Measurements from ENCODE around the gene AUTS2. TPM values are rescaled to one million over a fixed set of nuclear protein-coding genes. Genes with fewer than 3 reads are reported as not detected.

Gene AUTS2
- total RNA-seq, 2 experiments from 2014 or later = 2.4 to 3.0 TPM

DNA sequence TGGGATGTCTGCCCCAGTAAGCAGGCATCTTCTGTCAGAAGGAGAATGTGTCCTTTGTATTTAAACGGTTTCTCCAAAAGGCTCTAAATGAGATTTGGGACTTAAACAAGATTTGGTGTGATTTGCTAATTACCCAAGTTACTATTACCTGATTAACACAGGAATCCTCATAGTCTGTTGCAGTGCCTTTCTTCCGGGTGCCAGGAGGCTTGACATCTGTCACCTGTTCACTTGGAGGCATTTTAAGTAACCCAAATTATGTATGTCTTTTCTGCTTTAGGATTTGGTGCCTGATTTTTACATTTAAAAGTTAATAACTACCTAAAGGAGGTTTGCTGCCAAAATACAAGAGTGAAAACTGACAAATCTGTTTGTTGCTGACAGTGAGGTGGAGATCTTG is 945.7 kb downstream of the AUTS2 start:
- H3K36me3 Mint-ChIP-seq (ENCODE audit: low read depth) = no peaks in the 10 kb centered on the region
- intact Hi-C loops (cut with DNase I, micrococcal nuclease) = no loop called here

DNA sequence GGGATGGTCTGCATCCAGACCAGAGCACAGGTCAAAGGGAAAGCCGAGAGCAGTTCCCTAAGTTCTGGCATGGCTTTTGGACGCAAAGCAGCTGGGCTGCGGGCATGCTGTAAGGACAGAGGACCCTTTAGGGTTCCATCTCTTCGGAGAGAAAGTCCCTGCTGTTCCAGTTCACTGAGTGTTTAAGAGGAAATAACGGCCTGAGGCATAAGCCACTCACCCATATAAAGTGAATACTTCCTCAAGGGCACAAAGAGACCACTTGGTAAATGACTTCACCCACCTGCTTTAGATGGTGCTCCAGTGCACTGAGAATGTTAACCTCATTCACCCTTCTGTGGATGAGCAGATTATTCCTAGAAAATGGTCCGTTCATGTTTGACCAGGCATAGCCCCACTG is 946.9 kb downstream of the AUTS2 start:
- Mint-ChIP-seq H3K36me3 (ENCODE audit: low read depth) (no peaks in the 10 kb centered on the region), H3K27ac (no peak overlapping the region)
- intact Hi-C loops (cut with DNase I, micrococcal nuclease) = no loop called here

More for the DNA sequence above, 945.7 kb downstream of the AUTS2 start:
- ATAC-seq (no peak), DNase-seq (no peak)
- Mint-ChIP-seq H3K9me3 (ENCODE audit: low read depth) (no peaks in the 10 kb centered on the region), H3K4me1 (no peaks in the 10 kb centered on the region), H3K4me3 (no peak overlapping the region), H3K27ac (no peak overlapping the region), H3K27me3 (no peaks in the 10 kb centered on the region)
- ChIA-PET CTCF (no interaction called here), POLR2A (no interaction called here)

DNA sequence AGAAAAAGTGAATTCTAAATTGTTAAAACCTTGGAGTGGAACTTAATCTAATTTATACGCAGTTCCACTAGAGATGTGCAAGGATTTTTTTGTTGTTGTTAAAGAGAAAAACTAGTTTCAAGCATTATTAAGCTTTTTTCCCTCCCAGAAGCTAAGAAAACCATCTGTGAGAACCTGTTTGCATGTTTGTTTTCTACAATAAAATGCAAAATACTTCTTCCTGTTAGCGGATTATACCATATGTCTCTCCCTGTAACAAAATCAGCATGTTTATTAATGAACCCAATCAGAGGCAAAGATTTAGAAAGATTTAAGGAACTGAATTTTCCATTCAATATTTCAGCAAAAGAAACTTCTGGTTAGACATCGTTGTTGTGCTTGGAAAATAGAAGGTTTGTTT is 953.9 kb downstream of the AUTS2 start:
- Mint-ChIP-seq H3K36me3 (ENCODE audit: low read depth) (no peaks in the 10 kb centered on the region), H3K9me3 (ENCODE audit: low read depth) (peaks cover 2% of the 10 kb centered on the region), H3K27me3 (peaks cover 2% of the 10 kb centered on the region), H3K27ac (no peak overlapping the region), H3K4me1 (no peaks in the 10 kb centered on the region), H3K4me3 (no peak overlapping the region)
- ATAC-seq (no peak), DNase-seq (no peak)
- POLR2A ChIA-PET = no interaction called here
- CTCF ChIA-PET = interaction anchor here (0.6 to 1.4 kb wide), 2 partner anchors 10 to 618 kb away, joined by 3 to 7 read pairs; no protein-coding TSS in a partner anchor
- intact Hi-C loops (cut with DNase I, micrococcal nuclease) = no loop called here

More for the DNA sequence above, 946.9 kb downstream of the AUTS2 start:
- POLR2A ChIA-PET = no interaction called here
- H3K9me3 Mint-ChIP-seq (ENCODE audit: low read depth) = no peaks in the 10 kb centered on the region
- no peaks in the 10 kb centered on the region for H3K27me3 Mint-ChIP-seq
- DNase-seq (no peak), ATAC-seq (no peak)
- H3K4me1 Mint-ChIP-seq = no peaks in the 10 kb centered on the region
- no peak overlapping the region for H3K4me3 Mint-ChIP-seq
- CTCF ChIA-PET = no interaction called here

DNA sequence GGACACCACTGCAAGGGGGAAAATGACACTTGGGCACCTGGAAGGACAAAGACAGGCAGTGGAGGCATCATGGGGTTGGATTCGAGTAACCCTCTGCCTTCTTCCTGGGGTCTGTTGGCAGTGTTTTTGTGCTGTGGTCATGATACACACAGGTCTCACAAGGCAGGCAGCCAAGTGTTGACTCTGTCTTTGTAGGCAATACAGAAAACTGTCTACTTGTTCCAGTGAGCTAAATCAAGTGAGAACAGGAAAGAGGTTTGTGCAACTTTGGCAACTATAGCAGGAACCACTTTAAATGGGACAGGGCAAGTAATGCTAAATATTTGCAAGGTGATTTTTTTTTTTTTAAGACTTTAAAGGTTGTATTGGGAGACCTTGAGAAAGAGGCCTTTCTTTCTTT is 955.1 kb downstream of the AUTS2 start:
- Mint-ChIP-seq H3K4me3 (no peak overlapping the region), H3K4me1 (no peaks in the 10 kb centered on the region), H3K9me3 (ENCODE audit: low read depth) (peaks cover 2% of the 10 kb centered on the region), H3K27me3 (peaks cover 2% of the 10 kb centered on the region), H3K27ac (no peak overlapping the region), H3K36me3 (ENCODE audit: low read depth) (no peaks in the 10 kb centered on the region)
- intact Hi-C loops (cut with DNase I, micrococcal nuclease) = no loop called here
- ChIA-PET CTCF (no interaction called here), POLR2A (no interaction called here)
- DNase-seq = no peak
- ATAC-seq = no peak

DNA sequence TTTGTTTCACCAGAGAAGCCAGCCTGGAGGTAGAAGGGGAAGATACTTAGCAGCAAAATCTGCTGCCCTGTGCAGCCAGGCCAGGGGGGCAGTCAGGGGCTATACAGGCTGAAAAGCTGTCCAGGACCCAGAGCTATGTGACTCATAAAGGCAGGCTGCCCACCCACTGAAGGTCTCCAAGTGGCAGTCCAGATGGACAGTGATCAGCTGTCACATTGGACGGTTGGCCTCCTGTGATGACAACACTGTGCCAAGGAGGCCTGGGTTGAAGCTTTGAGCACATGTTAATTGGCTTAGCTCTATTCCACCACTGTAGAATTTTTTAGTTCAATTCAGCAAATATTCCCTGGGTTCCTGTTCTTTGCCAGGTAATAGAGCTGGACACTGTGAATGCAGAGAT is 956.4 kb downstream of the AUTS2 start:
- DNase-seq (no peak), ATAC-seq (no peak)
- intact Hi-C loops (cut with DNase I, micrococcal nuclease) = no loop called here
- H3K27me3 Mint-ChIP-seq = peaks cover 2% of the 10 kb centered on the region
- H3K4me1 Mint-ChIP-seq = no peaks in the 10 kb centered on the region
- no peak overlapping the region for H3K4me3 Mint-ChIP-seq
- ChIA-PET POLR2A (no interaction called here), CTCF (interaction anchor here (0.6 kb wide), 1 partner anchor 12 kb away, joined by 3 read pairs; no protein-coding TSS in a partner anchor)
- peaks cover 5% of the 10 kb centered on the region for H3K9me3 Mint-ChIP-seq (ENCODE audit: low read depth)
- no peak overlapping the region for H3K27ac Mint-ChIP-seq
- no peaks in the 10 kb centered on the region for H3K36me3 Mint-ChIP-seq (ENCODE audit: low read depth)

DNA sequence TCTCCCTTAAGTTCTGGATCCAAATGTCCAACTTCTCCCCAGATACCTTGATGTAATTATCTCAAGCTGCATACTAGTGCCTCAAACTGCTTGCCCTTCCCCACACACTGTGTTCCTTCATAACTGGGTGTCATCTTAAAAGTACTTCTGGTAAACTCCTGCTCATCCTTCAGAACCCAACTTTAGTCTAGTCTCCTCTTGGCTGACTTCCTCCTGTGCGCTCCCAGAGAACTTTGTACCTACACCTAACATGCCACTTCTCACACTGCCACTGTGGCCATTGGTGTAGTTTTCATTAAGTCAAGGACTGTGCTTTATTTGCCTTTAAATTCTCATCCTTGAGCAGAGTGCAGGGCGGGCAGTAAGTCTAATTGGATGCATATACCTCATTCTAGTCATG is 958.5 kb downstream of the AUTS2 start:
- H3K27me3 Mint-ChIP-seq = no peaks in the 10 kb centered on the region
- CTCF ChIA-PET = interaction anchor here (0.5 kb wide), 1 partner anchor 397 kb away, joined by 3 read pairs; no protein-coding TSS in a partner anchor
- ATAC-seq (no peak), DNase-seq (no peak)
- H3K36me3 Mint-ChIP-seq (ENCODE audit: low read depth) = no peaks in the 10 kb centered on the region
- intact Hi-C loops (cut with DNase I, micrococcal nuclease) = no loop called here
- H3K4me1 Mint-ChIP-seq = no peaks in the 10 kb centered on the region
- no peak overlapping the region for H3K4me3 Mint-ChIP-seq
- H3K27ac Mint-ChIP-seq = no peak overlapping the region
- POLR2A ChIA-PET = no interaction called here
- peaks cover 4% of the 10 kb centered on the region for H3K9me3 Mint-ChIP-seq (ENCODE audit: low read depth)

DNA sequence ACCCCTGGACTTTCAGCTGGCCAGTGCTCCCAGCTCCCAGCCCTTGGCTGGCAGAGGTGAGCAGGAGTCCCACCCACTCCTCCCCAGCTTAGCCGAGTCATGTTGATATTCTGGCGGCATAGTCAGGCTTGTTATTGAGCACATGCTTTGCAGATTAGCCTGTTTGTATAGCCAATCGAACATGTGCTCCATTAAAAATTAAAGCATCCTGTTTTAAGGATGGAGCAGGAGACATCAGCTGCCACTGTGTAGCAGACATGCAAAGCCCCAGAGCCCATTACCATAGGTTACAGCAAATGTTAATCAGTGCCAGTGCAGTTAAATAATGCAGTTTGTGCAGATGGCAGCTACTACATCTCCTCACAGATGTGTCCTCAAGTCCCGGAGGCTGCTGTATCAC is 959.1 kb downstream of the AUTS2 start:
- H3K4me3 Mint-ChIP-seq = no peak overlapping the region
- H3K27ac Mint-ChIP-seq = no peak overlapping the region
- intact Hi-C loops (cut with DNase I, micrococcal nuclease) = no loop called here
- ChIA-PET CTCF (no interaction called here), POLR2A (no interaction called here)
- no peaks in the 10 kb centered on the region for H3K36me3 Mint-ChIP-seq (ENCODE audit: low read depth)
- DNase-seq (no peak), ATAC-seq (no peak)
- H3K4me1 Mint-ChIP-seq = no peaks in the 10 kb centered on the region
- peaks cover 4% of the 10 kb centered on the region for H3K9me3 Mint-ChIP-seq (ENCODE audit: low read depth)
- H3K27me3 Mint-ChIP-seq = no peaks in the 10 kb centered on the region

DNA sequence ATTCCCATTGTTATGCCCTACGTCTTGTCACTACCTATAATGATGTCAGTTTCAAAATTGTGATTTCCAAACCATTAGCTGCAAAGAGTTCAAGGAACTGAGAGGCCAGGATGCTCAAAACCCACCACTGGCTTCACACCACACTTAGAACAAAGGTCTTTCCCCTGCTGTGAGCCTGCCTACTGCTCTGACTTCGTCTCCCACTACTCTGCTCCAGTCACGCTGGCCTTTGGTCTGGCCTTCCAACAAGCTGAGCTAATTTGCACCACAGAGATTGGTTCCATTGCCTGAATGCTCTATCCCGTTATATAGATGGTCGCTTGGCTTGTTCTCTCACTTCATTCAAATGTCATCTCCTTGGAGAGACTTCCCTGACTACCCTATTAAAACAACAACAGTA is 961.5 kb downstream of the AUTS2 start:
- H3K4me3 Mint-ChIP-seq = no peak overlapping the region
- CTCF ChIA-PET = interaction anchor here (0.6 kb wide), 1 partner anchor 80 kb away, joined by 3 read pairs; no protein-coding TSS in a partner anchor
- POLR2A ChIA-PET = no interaction called here
- H3K36me3 Mint-ChIP-seq (ENCODE audit: low read depth) = no peaks in the 10 kb centered on the region
- intact Hi-C loops (cut with DNase I, micrococcal nuclease) = no loop called here
- H3K9me3 Mint-ChIP-seq (ENCODE audit: low read depth) = peaks cover 4% of the 10 kb centered on the region
- no peaks in the 10 kb centered on the region for H3K27me3 Mint-ChIP-seq
- DNase-seq (no peak), ATAC-seq (no peak)
- H3K4me1 Mint-ChIP-seq = no peaks in the 10 kb centered on the region
- no peak overlapping the region for H3K27ac Mint-ChIP-seq

DNA sequence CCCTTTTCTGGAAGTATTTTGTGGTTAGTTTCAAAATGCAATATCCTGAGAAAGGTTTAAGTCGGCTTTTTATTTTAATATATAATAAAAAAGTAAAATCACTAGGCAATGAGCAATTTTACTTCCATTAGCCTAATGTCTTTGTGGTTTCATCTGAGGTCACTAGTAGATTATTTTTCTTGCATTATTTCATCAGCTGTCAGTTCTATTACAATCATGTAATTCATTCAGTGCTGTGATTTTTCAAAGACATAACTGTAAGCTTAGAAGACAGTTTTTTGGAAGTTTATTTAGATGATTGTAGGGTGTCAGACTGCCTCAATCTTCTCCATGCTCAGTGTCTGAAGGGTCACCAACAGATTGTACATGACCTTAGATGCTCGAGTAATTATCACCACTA is 965.7 kb downstream of the AUTS2 start:
- ChIA-PET CTCF (no interaction called here), POLR2A (no interaction called here)
- ATAC-seq (no peak), DNase-seq (no peak)
- Mint-ChIP-seq H3K9me3 (ENCODE audit: low read depth) (peaks cover 3% of the 10 kb centered on the region), H3K36me3 (ENCODE audit: low read depth) (no peaks in the 10 kb centered on the region), H3K27ac (no peak overlapping the region), H3K27me3 (no peaks in the 10 kb centered on the region), H3K4me3 (no peak overlapping the region), H3K4me1 (no peaks in the 10 kb centered on the region)
- intact Hi-C loops (cut with DNase I, micrococcal nuclease) = no loop called here

DNA sequence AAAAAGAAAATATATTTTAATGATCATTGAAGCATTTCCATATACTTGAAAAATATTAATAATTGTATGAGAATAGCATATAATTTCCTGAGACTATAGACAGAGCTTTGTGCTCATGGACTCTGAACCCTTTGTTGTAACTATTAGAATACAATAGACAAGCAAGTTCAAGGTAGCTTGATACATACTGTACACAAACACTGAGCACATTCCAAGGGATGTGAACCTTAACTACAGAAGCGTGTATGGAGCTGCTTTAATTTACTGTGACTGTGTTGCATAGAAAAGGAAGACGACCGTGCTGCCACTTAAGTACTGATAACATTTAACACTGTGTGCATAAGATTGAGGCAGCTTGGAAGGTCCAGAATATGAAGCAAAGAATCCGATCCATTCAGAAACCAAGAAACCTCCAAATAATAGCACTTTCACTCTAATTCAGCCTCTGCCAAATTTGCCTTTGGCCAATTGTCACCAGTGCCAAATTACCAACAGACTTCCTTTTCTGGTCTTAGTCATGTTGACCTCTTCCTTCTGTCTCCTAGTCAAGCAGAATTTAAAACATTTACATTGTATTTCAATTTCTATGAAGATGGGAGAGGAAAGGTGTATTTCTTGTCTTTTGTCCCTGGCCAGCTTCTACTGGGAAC is 967.6 kb downstream of the AUTS2 start:
- intact Hi-C loops (cut with DNase I, micrococcal nuclease) = no loop called here
- Mint-ChIP-seq H3K27me3 (no peaks in the 10 kb centered on the region), H3K36me3 (ENCODE audit: low read depth) (no peaks in the 10 kb centered on the region), H3K4me1 (no peaks in the 10 kb centered on the region), H3K27ac (no peak overlapping the region), H3K9me3 (ENCODE audit: low read depth) (no peaks in the 10 kb centered on the region), H3K4me3 (no peak overlapping the region)
- POLR2A ChIA-PET = no interaction called here
- ATAC-seq (no peak), DNase-seq (no peak)
- CTCF ChIA-PET = no interaction called here

DNA sequence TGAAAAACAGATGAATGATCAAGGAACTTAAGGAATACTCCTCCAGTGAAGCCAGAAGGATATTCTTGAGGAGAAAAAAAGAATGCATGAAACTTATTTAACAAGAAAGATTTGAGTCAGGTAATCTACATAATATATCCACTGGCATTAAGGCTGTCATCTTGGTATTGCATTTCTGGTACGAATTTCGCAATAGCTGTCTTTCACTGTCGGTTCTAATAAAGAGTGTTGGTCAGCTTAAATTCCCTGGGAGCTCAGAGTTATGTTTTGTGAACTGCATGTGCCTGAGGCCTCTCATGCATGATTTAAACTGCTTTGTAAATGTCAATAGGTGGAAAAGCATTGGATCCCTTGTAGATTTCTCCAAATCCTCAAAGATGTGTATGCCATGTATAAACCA is 968.4 kb downstream of the AUTS2 start:
- intact Hi-C loops (cut with DNase I, micrococcal nuclease) = no loop called here
- H3K27ac Mint-ChIP-seq = no peak overlapping the region
- H3K9me3 Mint-ChIP-seq (ENCODE audit: low read depth) = no peaks in the 10 kb centered on the region
- H3K4me3 Mint-ChIP-seq = no peak overlapping the region
- DNase-seq = no peak
- ATAC-seq = no peak
- ChIA-PET CTCF (no interaction called here), POLR2A (no interaction called here)
- H3K36me3 Mint-ChIP-seq (ENCODE audit: low read depth) = no peaks in the 10 kb centered on the region
- no peaks in the 10 kb centered on the region for H3K27me3 Mint-ChIP-seq
- H3K4me1 Mint-ChIP-seq = no peaks in the 10 kb centered on the region

DNA sequence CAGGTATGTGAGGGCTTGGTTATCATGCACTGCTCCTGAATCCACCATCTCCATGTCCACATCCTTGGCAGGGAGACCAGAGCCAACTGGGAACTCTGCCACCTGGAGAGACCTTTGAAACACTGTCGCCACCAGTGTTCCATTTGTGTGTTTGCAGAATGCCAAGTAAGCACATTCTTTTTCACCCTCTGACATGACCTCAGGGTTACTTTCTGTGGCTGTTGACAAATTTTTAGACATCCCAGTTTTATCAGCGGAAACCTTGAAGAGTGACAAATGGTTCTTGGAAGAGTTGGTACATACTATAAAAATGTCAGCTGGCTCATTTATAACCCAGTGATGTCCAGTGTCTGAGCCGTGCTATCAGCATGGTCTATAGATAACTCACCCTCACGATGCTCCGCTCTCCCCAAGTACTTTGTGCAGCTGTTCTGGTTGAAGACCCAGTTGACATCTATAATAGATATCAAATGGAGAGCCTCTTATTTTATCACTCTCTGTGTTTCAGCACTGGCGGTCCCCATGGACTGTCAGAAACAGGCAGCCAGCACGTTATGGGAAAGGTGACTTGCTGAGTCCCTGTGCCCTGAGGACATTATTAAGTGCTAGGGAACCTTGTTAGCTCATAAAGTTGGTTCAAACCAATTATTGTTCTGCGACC is 970.5 kb downstream of the AUTS2 start:
- H3K36me3 Mint-ChIP-seq (ENCODE audit: low read depth) = no peaks in the 10 kb centered on the region
- H3K4me1 Mint-ChIP-seq = no peaks in the 10 kb centered on the region
- no peaks in the 10 kb centered on the region for H3K27me3 Mint-ChIP-seq
- ChIA-PET POLR2A (no interaction called here), CTCF (no interaction called here)
- H3K4me3 Mint-ChIP-seq = no peak overlapping the region
- H3K9me3 Mint-ChIP-seq (ENCODE audit: low read depth) = no peaks in the 10 kb centered on the region
- intact Hi-C loops (cut with DNase I, micrococcal nuclease) = no loop called here
- DNase-seq = no peak
- no peak for ATAC-seq
- H3K27ac Mint-ChIP-seq = no peak overlapping the region
